Memory B cell (primary cell): ENCODE data around the gene ABCC1.

ENCODE experiments used
- ATAC-seq: fragments of 150-1000 bp; cut with Tn5 transposase; 2 replicates; pipeline ENCODE4 v1.10.0; 2021; ENCODE audit warnings: low read depth, mild to moderate bottlenecking, moderate library complexity
- DNase-seq, 2 donors: peaks; one replicate each; pipeline ENCODE4 v3.0.0; 2022; ENCODE audit warnings: low spot score in 2 of 2
- H3K27ac Mint-ChIP-seq: one replicate; pipeline ENCODE4 v1.8.0; 2022; ENCODE audit warnings: mild to moderate bottlenecking, moderate library complexity, mixed read lengths
- H3K27me3 Mint-ChIP-seq: one replicate; pipeline ENCODE4 v1.8.0; 2022; ENCODE audit warnings: mixed read lengths
- H3K36me3 Mint-ChIP-seq: one replicate; pipeline ENCODE4 v1.8.0; 2022; ENCODE audit warnings: mild to moderate bottlenecking, mixed read lengths
- H3K4me1 Mint-ChIP-seq: one replicate; pipeline ENCODE4 v1.8.0; 2022; ENCODE audit warnings: mixed read lengths
- H3K4me3 Mint-ChIP-seq: one replicate; pipeline ENCODE4 v1.8.0; 2022; ENCODE audit warnings: mild to moderate bottlenecking, moderate library complexity, mixed read lengths
- H3K9me3 Mint-ChIP-seq: one replicate; pipeline ENCODE4 v1.8.0; 2022; ENCODE audit warnings: mixed read lengths

ABCC1 gene

DNA sequence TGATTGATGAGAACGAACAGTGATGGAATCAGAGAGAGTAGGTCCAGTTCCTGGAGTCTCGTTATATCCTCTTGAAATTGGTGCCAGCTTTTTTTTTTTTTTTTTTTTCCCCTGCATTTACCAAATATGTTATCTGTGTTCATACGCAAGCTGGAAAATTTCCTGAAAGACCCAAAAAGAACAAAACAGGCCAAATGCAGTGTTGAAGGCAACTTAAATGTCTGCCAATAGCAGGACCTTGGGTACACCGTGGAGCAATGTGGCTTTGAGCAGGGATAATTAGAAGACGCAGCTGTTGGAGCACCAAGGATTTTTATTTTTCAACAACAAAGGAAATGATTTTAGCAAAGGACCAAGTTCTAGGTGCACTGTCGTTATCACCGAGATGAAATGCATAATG lies 168.9 kb downstream of the ABCC1 start:
- Mint-ChIP-seq H3K9me3 (no peaks in the 10 kb centered on the region), H3K36me3 (peaks cover 68% of the 10 kb centered on the region), H3K27me3 (no peaks in the 10 kb centered on the region), H3K27ac (no peak overlapping the region), H3K4me3 (no peak overlapping the region), H3K4me1 (no peaks in the 10 kb centered on the region)
- DNase-seq (no peak), ATAC-seq (no peak)

DNA sequence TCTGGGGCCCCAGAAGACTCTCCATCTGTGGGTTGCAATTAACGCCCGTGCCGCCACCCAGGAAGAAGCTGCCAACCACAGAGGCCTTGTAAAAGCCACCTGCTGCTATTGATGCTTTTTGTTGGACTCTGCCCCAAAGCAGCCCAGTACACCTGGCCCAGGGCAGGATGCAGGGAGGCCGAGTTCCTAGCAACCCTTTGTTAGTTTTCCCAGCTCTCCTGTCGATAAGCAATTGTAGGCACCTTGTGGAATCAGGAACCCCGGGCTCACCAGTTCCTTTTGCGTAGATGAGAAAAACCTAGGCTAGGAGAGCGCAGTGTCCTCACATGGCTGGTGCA lies 170.6 kb downstream of the ABCC1 start:
- Mint-ChIP-seq H3K27me3 (no peaks in the 10 kb centered on the region), H3K36me3 (peaks cover 70% of the 10 kb centered on the region), H3K4me3 (no peak overlapping the region), H3K27ac (peak overlapping the region; percentile 73), H3K4me1 (no peaks in the 10 kb centered on the region), H3K9me3 (peaks cover 7% of the 10 kb centered on the region)
- DNase-seq (no peak), ATAC-seq (no peak)

DNA sequence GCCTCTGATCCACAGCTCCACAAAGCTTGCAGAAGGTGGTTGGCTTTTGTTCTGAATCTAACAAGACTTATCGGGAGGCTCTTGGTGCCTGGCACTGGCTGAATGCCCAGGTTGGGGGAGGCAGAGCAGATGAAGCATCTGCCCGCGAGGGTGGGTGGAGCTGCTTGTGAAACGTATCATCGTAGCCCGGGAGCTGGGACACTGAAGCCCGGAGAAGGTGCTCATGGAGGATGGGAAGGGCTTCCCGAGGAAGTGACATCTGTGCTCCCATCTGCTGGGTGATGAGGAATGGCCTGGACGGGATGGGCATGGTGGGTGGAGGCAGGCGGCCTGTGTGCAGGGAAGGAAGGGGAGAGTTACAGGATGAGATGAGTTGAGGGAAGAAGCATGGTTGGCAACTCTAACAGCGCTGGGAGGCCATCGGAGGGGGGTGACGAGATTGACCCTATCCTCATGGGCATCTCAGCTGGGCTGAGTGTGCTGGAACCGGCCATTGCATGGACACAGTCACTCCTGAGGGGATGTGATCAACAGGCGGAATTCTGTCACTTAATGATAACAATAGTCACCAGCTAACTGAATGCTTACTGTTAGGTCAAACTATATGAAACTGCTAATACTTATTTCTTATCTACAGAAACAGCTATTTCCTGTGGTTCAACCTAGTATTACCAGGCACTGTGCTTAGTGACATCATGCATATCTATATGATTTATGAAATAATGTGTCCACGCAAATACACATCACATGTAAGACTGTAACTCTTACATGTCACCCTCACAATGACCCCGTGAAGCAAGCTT lies 171.2 kb downstream of the ABCC1 start:
- ATAC-seq (no peak), DNase-seq (no peak)
- peaks cover 71% of the 10 kb centered on the region for H3K36me3 Mint-ChIP-seq
- no peaks in the 10 kb centered on the region for H3K27me3 Mint-ChIP-seq
- peaks cover 7% of the 10 kb centered on the region for H3K9me3 Mint-ChIP-seq
- no peak overlapping the region for H3K27ac Mint-ChIP-seq
- no peaks in the 10 kb centered on the region for H3K4me1 Mint-ChIP-seq
- H3K4me3 Mint-ChIP-seq, result no peak overlapping the region

DNA sequence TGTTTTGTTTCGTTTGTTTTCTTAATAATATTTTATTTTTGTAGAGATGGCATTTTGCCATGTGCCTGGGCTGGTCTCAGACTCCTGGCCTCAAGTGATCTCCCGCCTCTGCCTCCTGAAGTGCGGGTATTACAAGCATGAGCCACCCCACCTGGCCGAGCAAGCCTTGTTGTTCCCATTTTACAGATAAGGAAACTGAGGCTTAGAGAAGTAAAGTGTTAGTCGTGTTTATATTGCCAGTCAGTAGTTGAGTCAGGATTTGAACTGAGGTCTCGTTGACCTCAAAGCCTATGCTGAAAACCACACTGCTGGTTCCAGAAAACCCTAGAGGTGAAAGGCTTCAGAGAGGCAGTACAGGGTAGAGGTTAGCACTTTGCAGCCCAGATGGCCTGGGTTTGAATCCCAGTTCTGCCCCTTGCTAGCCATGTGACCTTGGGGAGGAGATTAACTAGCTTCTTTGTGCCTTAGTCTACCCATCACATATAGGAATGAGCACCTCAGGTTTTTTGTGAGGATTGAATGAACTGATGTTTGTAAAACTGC lies 171.8 kb downstream of the ABCC1 start:
- ATAC-seq, result no peak
- no peak for DNase-seq
- Mint-ChIP-seq H3K27ac (no peak overlapping the region), H3K27me3 (no peaks in the 10 kb centered on the region), H3K9me3 (peaks cover 7% of the 10 kb centered on the region), H3K4me1 (no peaks in the 10 kb centered on the region), H3K4me3 (no peak overlapping the region), H3K36me3 (peaks cover 72% of the 10 kb centered on the region)

DNA sequence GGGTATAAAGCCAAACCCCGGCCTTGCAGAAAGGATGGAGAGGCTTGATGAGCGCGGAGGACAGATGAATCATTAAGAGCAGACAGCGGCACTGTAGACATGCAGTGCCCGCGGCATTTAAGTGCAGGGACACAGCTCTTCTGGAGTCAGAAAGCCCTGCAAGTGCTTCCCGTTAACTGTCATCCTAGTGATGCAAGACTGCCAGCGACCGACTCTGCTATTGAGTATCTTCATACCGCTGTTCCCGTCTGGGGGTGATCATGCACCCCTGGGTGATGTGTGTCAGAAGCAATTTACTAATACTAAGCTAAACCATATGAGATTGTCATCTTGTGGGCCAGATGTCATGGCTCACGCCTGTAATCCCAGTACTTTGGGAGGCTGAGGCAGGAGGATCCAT lies 172.8 kb downstream of the ABCC1 start:
- DNase-seq (no peak), ATAC-seq (no peak)
- no peak overlapping the region for H3K27ac Mint-ChIP-seq
- no peak overlapping the region for H3K4me3 Mint-ChIP-seq
- no peaks in the 10 kb centered on the region for H3K4me1 Mint-ChIP-seq
- H3K27me3 Mint-ChIP-seq, result no peaks in the 10 kb centered on the region
- H3K9me3 Mint-ChIP-seq, result peaks cover 7% of the 10 kb centered on the region
- H3K36me3 Mint-ChIP-seq, result peaks cover 64% of the 10 kb centered on the region

DNA sequence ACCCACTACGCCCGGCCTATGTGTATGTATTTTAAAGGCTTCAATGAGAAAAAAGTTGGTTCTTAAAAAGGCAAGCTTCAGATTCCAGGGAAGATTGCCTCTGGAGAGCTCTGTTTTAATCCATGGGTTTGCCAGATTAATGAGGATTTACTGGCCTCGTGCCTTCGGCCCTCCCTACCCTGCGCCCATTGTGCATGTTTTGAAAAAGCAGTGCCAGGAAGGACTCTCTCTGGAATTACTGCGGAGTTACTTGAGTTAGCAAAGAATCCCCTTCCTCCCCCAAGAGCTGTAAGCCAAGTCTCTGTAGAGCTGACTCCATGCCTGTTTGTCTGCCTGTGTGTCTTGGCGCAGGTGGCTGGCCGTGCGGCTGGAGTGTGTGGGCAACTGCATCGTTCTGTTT lies 175.0 kb downstream of the ABCC1 start:
- Mint-ChIP-seq H3K36me3 (peaks cover 52% of the 10 kb centered on the region), H3K27ac (no peak overlapping the region), H3K4me1 (no peaks in the 10 kb centered on the region), H3K27me3 (no peaks in the 10 kb centered on the region), H3K4me3 (no peak overlapping the region), H3K9me3 (peaks cover 7% of the 10 kb centered on the region)
- ATAC-seq (no peak), DNase-seq (no peak)

DNA sequence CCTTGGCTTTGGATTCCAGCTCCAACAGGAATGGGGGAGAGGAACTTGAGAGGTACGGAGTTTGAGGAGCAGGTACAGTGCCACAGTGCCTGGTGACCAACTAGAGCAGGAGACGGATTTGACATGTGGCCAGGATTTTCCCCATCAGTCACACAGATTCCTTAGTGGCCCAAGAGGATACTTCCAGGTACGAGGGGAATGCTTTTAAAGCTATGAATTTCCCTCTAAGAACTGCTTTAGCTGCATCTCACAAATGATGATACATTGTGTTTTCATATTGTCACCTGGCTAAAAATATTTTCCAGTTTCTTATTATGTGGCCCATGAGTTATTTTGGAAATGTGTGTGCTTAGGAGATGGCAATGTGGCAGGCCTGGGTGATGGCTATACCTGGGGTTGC lies 175.6 kb downstream of the ABCC1 start:
- Mint-ChIP-seq H3K4me1 (no peaks in the 10 kb centered on the region), H3K36me3 (peaks cover 48% of the 10 kb centered on the region), H3K9me3 (peaks cover 7% of the 10 kb centered on the region), H3K4me3 (no peak overlapping the region), H3K27me3 (no peaks in the 10 kb centered on the region), H3K27ac (no peak overlapping the region)
- ATAC-seq (no peak), DNase-seq (no peak)

DNA sequence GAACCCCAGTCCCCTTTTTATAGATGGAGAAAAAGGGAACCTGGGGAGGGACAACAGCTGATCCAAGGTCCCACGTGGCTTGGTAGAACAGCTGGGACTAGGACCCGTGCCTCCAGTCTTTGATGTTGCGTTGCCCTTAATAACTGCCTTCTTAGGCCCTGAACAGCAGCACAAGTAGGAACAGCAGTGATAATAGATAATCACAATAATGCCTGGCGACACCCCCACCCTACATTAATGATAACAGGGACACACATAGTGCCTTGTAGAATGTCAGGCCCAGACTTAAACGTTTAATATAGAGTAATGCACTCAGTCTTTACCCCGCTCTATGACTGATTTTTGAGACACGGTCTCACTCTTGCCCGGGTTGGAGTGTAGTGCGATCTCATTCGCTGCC lies 177.5 kb downstream of the ABCC1 start:
- Mint-ChIP-seq H3K27me3 (no peaks in the 10 kb centered on the region), H3K9me3 (peaks cover 7% of the 10 kb centered on the region), H3K36me3 (peaks cover 39% of the 10 kb centered on the region), H3K27ac (no peak overlapping the region), H3K4me3 (no peak overlapping the region), H3K4me1 (no peaks in the 10 kb centered on the region)
- ATAC-seq (no peak), DNase-seq (no peak)

DNA sequence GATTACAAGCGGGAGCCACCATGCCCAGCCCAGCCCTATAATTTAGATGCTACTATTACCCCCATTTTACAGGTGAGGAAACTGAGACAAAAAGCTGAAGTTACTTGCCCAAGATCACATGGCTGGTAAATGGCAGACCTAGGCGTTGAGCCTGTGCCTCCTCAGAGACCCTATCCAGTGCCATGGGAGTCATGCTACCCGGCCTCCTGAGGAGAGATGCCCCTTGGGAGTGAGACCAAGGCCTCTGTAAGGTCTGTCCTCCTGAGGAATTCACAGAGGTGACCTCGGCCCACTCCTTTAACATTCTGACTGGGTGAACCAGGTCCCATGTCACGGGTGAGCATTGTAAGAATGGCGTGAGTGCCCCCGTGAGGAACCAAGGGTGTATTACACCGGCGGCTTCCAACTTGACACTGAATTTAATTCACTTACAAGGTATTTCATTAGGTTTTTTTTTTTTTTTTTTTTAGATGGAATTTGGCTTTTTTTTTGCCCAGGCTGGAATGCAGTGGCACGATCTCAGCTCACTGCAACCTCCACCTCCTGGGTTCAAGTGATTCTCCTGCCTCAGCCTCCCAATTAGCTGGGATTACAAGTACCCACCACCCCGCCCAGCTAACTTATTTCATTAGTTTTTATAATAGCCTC lies 178.2 kb downstream of the ABCC1 start:
- peak; percentile 76 for ATAC-seq
- Mint-ChIP-seq H3K4me3 (no peak overlapping the region), H3K36me3 (peaks cover 36% of the 10 kb centered on the region), H3K4me1 (no peaks in the 10 kb centered on the region), H3K27ac (peak overlapping the region; percentile 20), H3K9me3 (peaks cover 7% of the 10 kb centered on the region), H3K27me3 (no peaks in the 10 kb centered on the region)
- DNase-seq, result peak; percentile 74 to 75

DNA sequence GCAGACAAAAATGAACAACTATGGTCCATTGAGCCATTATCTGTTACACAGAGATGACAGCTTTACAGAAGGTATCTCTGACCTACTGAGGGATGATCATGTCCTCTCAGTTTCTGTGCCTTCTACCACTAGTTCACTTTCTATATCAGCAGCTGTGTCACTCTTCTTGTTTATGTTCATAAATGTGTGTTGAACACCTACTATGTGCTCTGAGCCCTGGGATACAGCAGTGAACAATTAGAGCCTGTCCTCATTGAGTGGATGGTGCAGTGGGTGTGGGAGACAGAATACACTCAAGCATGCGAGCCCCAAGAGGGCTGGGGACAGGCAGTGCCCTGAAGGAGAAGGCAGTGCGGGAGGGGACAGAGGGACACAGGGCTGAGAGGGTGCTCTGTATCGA lies 181.8 kb downstream of the ABCC1 start:
- Mint-ChIP-seq H3K4me3 (no peak overlapping the region), H3K27ac (no peak overlapping the region), H3K36me3 (peaks cover 39% of the 10 kb centered on the region), H3K4me1 (no peaks in the 10 kb centered on the region), H3K27me3 (no peaks in the 10 kb centered on the region), H3K9me3 (no peaks in the 10 kb centered on the region)
- DNase-seq, result no peak
- ATAC-seq, result no peak

DNA sequence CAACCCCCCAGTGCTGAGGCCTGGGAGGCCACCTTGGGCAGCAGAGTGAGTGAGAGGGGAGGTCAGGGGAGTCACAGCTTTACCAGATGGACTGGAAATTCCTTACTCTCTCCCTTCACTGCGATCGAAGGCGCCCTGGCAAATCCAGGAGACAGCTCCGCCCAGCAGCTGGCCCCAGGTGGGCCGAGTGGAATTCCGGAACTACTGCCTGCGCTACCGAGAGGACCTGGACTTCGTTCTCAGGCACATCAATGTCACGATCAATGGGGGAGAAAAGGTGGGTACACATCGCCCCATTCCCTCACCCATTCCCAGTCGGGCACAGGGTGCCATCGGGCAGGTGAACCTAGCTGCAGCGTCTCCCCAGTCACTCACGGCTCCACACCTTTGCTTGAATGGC lies 182.2 kb downstream of the ABCC1 start:
- H3K36me3 Mint-ChIP-seq, result peaks cover 43% of the 10 kb centered on the region
- no peak overlapping the region for H3K27ac Mint-ChIP-seq
- ATAC-seq, result no peak
- no peaks in the 10 kb centered on the region for H3K9me3 Mint-ChIP-seq
- no peaks in the 10 kb centered on the region for H3K27me3 Mint-ChIP-seq
- no peak for DNase-seq
- H3K4me1 Mint-ChIP-seq, result no peaks in the 10 kb centered on the region
- H3K4me3 Mint-ChIP-seq, result no peak overlapping the region

DNA sequence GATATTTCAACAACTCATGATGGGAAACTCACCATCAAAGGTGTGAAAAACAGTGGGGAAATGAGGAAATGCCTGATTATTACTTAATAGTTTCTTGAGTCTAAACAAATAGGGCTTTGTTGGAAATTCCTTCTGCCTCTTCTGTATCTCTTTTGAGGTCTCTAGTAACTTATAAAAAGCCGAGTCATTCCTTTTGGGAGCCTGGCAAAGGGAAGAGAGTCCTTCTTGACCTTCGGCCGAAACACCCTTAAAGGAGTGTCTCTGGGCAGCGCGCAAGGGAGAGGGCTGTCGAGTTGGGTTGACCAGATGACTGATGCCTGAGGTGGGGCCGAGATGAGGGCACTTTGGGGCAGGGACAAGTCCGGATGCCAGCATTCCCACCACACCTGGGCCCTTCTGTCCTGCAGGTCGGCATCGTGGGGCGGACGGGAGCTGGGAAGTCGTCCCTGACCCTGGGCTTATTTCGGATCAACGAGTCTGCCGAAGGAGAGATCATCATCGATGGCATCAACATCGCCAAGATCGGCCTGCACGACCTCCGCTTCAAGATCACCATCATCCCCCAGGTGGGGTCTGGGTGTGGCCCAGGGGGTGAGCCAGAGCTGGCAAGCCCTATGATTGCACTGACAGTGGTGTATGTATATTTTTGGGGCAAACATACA lies 184.7 kb downstream of the ABCC1 start:
- no peaks in the 10 kb centered on the region for H3K9me3 Mint-ChIP-seq
- H3K4me3 Mint-ChIP-seq, result no peak overlapping the region
- H3K27ac Mint-ChIP-seq, result no peak overlapping the region
- H3K27me3 Mint-ChIP-seq, result no peaks in the 10 kb centered on the region
- H3K4me1 Mint-ChIP-seq, result no peaks in the 10 kb centered on the region
- DNase-seq (no peak), ATAC-seq (no peak)
- peaks cover 49% of the 10 kb centered on the region for H3K36me3 Mint-ChIP-seq

DNA sequence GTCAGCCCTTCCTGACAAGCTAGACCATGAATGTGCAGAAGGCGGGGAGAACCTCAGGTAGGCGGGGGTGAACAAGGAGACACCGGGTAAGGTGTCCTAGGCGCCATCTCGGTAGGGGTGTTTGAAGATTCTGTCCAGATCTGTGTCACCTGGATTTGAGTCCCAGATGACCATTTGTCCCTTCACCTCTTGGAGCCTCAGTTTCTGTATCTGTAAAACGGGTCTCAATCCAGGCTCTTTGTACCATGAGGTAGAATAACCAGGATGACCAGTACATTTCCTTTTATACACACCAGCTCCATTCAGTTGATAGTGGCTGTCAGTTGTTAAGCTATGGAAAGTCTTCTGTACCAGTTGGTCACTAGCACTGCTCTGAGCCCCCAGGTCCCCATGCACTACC lies 187.2 kb downstream of the ABCC1 start:
- Mint-ChIP-seq H3K27ac (no peak overlapping the region), H3K36me3 (peaks cover 55% of the 10 kb centered on the region), H3K4me3 (no peak overlapping the region), H3K4me1 (peaks cover 8% of the 10 kb centered on the region), H3K27me3 (no peaks in the 10 kb centered on the region), H3K9me3 (no peaks in the 10 kb centered on the region)
- ATAC-seq, result no peak
- DNase-seq, result no peak

DNA sequence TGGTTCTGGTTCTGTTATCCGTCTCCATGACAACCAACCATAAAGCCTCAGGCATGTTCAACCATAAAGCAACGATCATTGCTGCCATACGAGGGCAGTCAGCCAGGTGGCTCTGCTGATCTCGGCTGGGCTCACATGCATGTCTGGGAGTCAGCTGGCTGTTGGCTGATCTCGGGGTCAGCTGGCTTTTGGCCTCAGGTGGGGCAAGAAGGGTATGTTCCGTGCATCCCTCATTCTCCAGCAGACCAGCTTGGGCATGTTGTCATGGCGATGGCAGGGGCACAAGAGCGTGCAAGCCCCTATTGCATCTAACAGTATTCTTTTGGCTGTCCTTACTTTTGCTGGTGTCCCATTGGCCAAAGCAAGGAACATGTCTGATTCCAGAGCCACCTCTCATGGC lies 187.7 kb downstream of the ABCC1 start:
- no peak overlapping the region for H3K4me3 Mint-ChIP-seq
- H3K4me1 Mint-ChIP-seq, result peaks cover 8% of the 10 kb centered on the region
- no peak for DNase-seq
- H3K27me3 Mint-ChIP-seq, result no peaks in the 10 kb centered on the region
- no peaks in the 10 kb centered on the region for H3K9me3 Mint-ChIP-seq
- H3K36me3 Mint-ChIP-seq, result peaks cover 53% of the 10 kb centered on the region
- no peak overlapping the region for H3K27ac Mint-ChIP-seq
- ATAC-seq, result no peak
